MCF 10A (cell line): ENCODE results near the gene ACER1. TPM values are rescaled to one million over a fixed set of nuclear protein-coding genes. Genes with fewer than 3 reads are reported as not detected.

ENCODE experiments used
- BruUV-seq: library from RNA; stranded (reverse); fragments of 400-500 nt; replicated peaks from 2 replicates; lab custom pipeline; 2021; lab: Mats Ljungman, UMichigan
- CTCF ChIA-PET: fragments of 300-600 bp; sonication (Branson Sonifier 250); formaldehyde crosslinking; extraction: SDS; loops from one replicate; lab custom pipeline; 2021; ENCODE audit warnings: antibody characterized with exemption, inconsistent platforms; lab: Yijun Ruan, JAX
- POLR2A ChIA-PET: fragments of 300-600, 350-650 bp; sonication (Branson Sonifier 250); formaldehyde crosslinking; extraction: SDS; loops from one replicate; lab custom pipeline; 2020; ENCODE audit warnings: antibody characterized with exemption, inconsistent platforms; lab: Yijun Ruan, JAX
- DNase-seq: peaks from one replicate; pipeline ENCODE4 v3.0.0-alpha.2; 2018; ENCODE audit not compliant: unreplicated experiment
- H3K27ac Mint-ChIP-seq: one replicate; pipeline ENCODE4 v1.8.0; 2022; ENCODE audit warnings: mild to moderate bottlenecking, low read depth, mixed read lengths; ENCODE audit not compliant: unreplicated experiment
- H3K27me3 Mint-ChIP-seq: one replicate; pipeline ENCODE4 v1.8.0; 2022; ENCODE audit warnings: mixed read lengths; ENCODE audit not compliant: insufficient read depth, unreplicated experiment
- H3K36me3 Mint-ChIP-seq: one replicate; pipeline ENCODE4 v1.8.0; 2022; ENCODE audit warnings: mild to moderate bottlenecking, moderate library complexity, mixed read lengths; ENCODE audit not compliant: insufficient read depth, unreplicated experiment
- H3K4me1 Mint-ChIP-seq: one replicate; pipeline ENCODE4 v1.8.0; 2022; ENCODE audit warnings: mixed read lengths; ENCODE audit not compliant: insufficient read depth, unreplicated experiment
- H3K4me3 Mint-ChIP-seq: one replicate; pipeline ENCODE4 v1.8.0; 2022; ENCODE audit warnings: mild to moderate bottlenecking, moderate library complexity, mixed read lengths; ENCODE audit not compliant: unreplicated experiment
- H3K9me3 Mint-ChIP-seq: one replicate; pipeline ENCODE4 v1.8.0; 2022; ENCODE audit warnings: mixed read lengths; ENCODE audit not compliant: unreplicated experiment
- intact Hi-C: fragments of 100-400 bp; cut with micrococcal nuclease; formaldehyde crosslinking; loops from 2 replicates; pipeline ENCODE4 v1.14.1; 2022
- total RNA-seq: library from RNA; stranded (reverse); gene quantifications from 2 replicates; pipeline ENCODE4 v1.2.3, GENCODE V29; 2022
- TF ChIP-seq, protein P1 (sequence below): fragments of 200-600 bp; IDR thresholded peaks from one replicate; pipeline ENCODE4 v1.8.0; 2022; ENCODE audit warnings: antibody characterized with exemption, mild to moderate bottlenecking; ENCODE audit not compliant: unreplicated experiment

The ACER1 gene
- total RNA-seq, 1 experiment from 2014 or later = not detected

DNA sequence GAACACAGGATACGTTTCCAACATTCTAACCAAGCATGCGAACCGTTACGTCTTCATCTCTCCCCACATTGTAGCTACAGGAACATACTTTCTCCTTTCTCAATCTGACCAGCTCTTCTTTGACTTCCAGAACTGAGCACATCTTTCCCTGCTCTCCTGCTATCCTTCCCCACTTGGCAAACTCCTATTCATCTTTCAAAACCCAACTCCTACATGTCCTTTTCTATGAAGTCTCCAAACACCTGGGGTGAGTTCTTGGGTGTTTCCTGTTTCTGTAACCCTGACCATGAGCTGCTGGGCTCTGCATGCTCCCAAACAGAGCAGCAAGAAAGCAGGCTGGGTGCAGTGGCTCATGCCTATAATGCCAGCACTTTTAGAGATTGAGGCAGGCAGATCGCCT is 6.6 kb downstream of the ACER1 start:
- no TSS peak for BruUV-seq
- H3K27ac Mint-ChIP-seq = no peak overlapping the region
- TF ChIP-seq, protein P1, sequence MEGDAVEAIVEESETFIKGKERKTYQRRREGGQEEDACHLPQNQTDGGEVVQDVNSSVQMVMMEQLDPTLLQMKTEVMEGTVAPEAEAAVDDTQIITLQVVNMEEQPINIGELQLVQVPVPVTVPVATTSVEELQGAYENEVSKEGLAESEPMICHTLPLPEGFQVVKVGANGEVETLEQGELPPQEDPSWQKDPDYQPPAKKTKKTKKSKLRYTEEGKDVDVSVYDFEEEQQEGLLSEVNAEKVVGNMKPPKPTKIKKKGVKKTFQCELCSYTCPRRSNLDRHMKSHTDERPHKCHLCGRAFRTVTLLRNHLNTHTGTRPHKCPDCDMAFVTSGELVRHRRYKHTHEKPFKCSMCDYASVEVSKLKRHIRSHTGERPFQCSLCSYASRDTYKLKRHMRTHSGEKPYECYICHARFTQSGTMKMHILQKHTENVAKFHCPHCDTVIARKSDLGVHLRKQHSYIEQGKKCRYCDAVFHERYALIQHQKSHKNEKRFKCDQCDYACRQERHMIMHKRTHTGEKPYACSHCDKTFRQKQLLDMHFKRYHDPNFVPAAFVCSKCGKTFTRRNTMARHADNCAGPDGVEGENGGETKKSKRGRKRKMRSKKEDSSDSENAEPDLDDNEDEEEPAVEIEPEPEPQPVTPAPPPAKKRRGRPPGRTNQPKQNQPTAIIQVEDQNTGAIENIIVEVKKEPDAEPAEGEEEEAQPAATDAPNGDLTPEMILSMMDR = no peak
- ChIA-PET POLR2A (no interaction called here), CTCF (interaction anchor here (1.0 kb wide), 1 partner anchor 108 kb away, joined by 3 read pairs; no protein-coding TSS in a partner anchor)
- H3K4me3 Mint-ChIP-seq = no peak overlapping the region
- no peaks in the 10 kb centered on the region for H3K4me1 Mint-ChIP-seq
- H3K27me3 Mint-ChIP-seq = peaks cover 54% of the 10 kb centered on the region
- no peak for DNase-seq
- no peaks in the 10 kb centered on the region for H3K36me3 Mint-ChIP-seq
- intact Hi-C loops = no loop called here
- no peaks in the 10 kb centered on the region for H3K9me3 Mint-ChIP-seq

DNA sequence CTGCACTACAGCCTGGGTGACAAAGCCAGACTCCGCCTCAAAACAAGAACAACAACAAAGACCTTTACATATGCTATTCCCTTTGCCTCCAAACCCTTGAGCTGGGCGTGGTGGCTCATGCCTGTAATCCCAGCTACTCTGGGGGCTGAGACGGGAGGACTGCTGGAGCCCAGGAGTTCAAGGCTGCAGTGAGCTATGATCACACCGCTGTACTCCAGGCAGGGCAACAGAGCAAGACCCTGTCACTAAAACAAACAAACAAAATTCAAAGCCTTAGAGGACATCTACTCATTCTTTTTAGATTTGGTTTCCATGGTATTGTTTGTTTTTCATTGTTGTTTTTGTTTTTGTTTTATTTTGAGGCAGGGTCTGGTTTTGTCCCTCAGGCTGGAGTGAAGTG is 7.8 kb downstream of the ACER1 start:
- POLR2A ChIA-PET = no interaction called here
- intact Hi-C loops = no loop called here
- no peaks in the 10 kb centered on the region for H3K9me3 Mint-ChIP-seq
- H3K4me3 Mint-ChIP-seq = no peak overlapping the region
- CTCF ChIA-PET = no interaction called here
- no peak overlapping the region for H3K27ac Mint-ChIP-seq
- no TSS peak for BruUV-seq
- no peaks in the 10 kb centered on the region for H3K36me3 Mint-ChIP-seq
- peaks cover 61% of the 10 kb centered on the region for H3K27me3 Mint-ChIP-seq
- TF ChIP-seq, protein P1 = no peak
- no peaks in the 10 kb centered on the region for H3K4me1 Mint-ChIP-seq
- no peak for DNase-seq

DNA sequence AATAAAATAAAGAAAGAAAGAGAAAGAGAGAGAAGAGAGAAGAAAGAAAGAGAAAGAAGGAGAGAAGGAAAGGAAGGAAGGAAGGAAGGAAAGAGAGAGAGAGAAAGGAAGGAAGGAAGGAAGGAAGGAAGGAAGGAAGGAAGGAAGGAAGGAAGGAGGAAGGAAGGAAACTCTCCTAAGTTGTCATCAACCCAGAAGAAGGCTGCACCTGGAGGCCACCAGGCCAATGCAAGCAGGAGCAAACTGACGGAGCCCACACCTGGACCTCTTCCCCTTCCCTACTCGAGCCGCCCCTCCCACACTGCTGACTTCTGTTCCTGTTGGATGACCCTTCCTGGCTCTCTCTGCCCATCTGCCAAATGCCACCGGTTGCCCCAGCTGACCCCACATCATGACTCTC is 8.7 kb downstream of the ACER1 start:
- H3K27me3 Mint-ChIP-seq = peaks cover 61% of the 10 kb centered on the region
- TF ChIP-seq, protein P1 = no peak
- no TSS peak for BruUV-seq
- H3K27ac Mint-ChIP-seq = no peak overlapping the region
- ChIA-PET CTCF (interaction anchor here (0.8 kb wide), 1 partner anchor 484 kb away, joined by 3 read pairs; no protein-coding TSS in a partner anchor), POLR2A (no interaction called here)
- no peaks in the 10 kb centered on the region for H3K4me1 Mint-ChIP-seq
- intact Hi-C loops = no loop called here
- no peak overlapping the region for H3K4me3 Mint-ChIP-seq
- no peak for DNase-seq
- H3K36me3 Mint-ChIP-seq = no peaks in the 10 kb centered on the region
- no peaks in the 10 kb centered on the region for H3K9me3 Mint-ChIP-seq

DNA sequence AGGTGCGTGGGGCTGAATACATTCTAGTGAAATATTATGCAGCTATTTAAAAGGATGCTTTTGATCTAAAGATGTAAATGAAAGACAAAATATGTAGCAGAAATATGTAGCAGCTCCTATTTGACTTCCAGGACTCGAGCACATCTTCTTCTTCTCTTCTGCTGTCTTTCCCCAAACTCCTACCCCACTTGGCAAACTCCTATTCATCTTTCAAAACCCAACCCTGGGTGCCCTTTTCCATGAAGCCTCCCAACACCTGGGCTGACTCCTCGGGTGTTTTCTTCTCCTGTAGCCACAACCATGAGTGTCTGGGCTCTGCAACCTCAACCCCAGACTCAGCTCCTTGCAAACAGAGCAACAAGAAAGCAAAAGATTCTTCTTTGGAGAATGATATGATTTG is 11.1 kb downstream of the ACER1 start:
- no peaks in the 10 kb centered on the region for H3K4me1 Mint-ChIP-seq
- POLR2A ChIA-PET = no interaction called here
- BruUV-seq = no TSS peak
- no peaks in the 10 kb centered on the region for H3K9me3 Mint-ChIP-seq
- H3K36me3 Mint-ChIP-seq = no peaks in the 10 kb centered on the region
- DNase-seq = no peak
- no peak overlapping the region for H3K4me3 Mint-ChIP-seq
- TF ChIP-seq, protein P1 = no peak
- no peak overlapping the region for H3K27ac Mint-ChIP-seq
- intact Hi-C loops = no loop called here
- CTCF ChIA-PET = interaction anchor here (0.6 kb wide), 1 partner anchor 185 kb away, joined by 3 read pairs; no protein-coding TSS in a partner anchor
- H3K27me3 Mint-ChIP-seq = peaks cover 60% of the 10 kb centered on the region
